Mucosa of rectum (tissue), 2 donors: Measurements from ENCODE around the gene HS1BP3.

ENCODE experiments used
- H3K27ac ChIP-seq, 2 donors: one replicate each; pipeline ENCODE4 v1.7.0; 2013; ENCODE audit warnings: inconsistent platforms in 2 of 2, low read depth in 2 of 2, low read length in 2 of 2
- H3K27me3 ChIP-seq, 2 donors: one replicate each; pipeline ENCODE4 v1.7.0; 2013; ENCODE audit warnings: low read length in 2 of 2; ENCODE audit not compliant: control insufficient read depth in 2 of 2, insufficient read depth in 2 of 2
- H3K36me3 ChIP-seq, 2 donors: one replicate each; pipeline ENCODE4 v1.7.0; 2013; ENCODE audit warnings: low read length in 2 of 2; ENCODE audit not compliant: control insufficient read depth in 2 of 2, insufficient read depth in 2 of 2
- H3K4me1 ChIP-seq, 2 donors: one replicate each; pipeline ENCODE4 v1.7.0; 2013; ENCODE audit warnings: low read length in 2 of 2, mild to moderate bottlenecking in 1 of 2; ENCODE audit not compliant: control insufficient read depth in 2 of 2, insufficient read depth in 2 of 2
- H3K4me3 ChIP-seq, 2 donors: one replicate each; pipeline ENCODE4 v1.7.0; 2013; ENCODE audit warnings: low read length in 2 of 2
- H3K9ac ChIP-seq, 2 donors: one replicate each; pipeline ENCODE4 v1.7.0; 2013; ENCODE audit warnings: low read length in 2 of 2, low read depth in 1 of 2, mild to moderate bottlenecking in 1 of 2
- H3K9me3 ChIP-seq, 2 donors: one replicate each; pipeline ENCODE4 v1.7.0; 2013; ENCODE audit warnings: low read length in 2 of 2; ENCODE audit not compliant: control insufficient read depth in 2 of 2
- donor health status: healthy.
- donor health status: Normal muscosa, but diverticular disease.

HS1BP3 gene

DNA sequence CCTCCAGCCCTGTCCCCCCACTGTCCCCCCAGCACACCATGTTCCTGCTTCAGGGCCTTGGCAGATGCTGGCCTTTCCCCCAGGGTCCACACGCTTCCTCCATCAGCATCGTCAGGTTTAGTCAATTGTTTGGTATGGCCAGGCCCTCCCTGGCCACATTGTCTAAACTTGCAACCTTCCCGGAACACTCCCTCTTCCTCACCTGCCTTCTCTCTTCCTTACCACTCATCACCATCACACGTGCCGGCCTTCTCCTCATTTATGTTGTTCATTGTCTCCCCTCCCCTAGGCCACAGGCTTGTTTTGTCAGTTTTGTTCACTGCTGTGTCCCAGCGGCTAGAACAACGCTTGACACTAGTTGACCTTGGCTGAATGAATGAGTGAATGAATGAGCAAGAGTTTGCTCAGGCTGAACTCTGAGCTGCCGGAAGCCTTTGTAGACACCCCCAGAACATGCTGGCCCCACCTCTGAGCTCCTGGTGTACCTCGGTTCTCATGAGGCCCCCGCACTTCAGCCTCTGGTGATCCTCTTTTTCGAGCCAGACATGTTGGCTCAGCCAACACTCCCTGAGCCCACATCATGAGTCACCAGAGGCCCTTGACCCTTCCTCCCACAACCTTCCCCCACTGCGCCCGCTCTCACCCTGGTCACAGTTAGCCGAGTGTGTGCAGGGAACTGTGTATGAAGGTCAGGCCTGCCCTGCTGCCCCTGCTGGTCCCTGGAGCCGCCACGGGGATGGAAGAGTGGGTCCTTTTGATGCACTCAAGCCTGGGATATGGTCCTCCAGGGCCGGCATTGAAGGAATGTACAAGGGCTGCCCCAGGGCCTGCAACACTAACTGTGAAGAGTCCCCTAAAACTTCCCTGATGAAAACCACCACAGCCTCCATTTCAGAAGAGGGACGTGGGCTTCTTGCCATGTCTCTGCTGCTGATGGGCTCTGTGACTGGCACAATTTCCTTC is 57.5 kb downstream of the HS1BP3 start:
- H3K9ac ChIP-seq = no peak overlapping the region
- no peak overlapping the region for H3K4me3 ChIP-seq
- no peaks in the 10 kb centered on the region for H3K27me3 ChIP-seq
- no peaks in the 10 kb centered on the region for H3K36me3 ChIP-seq
- H3K9me3 ChIP-seq = no peaks in the 10 kb centered on the region
- peak overlapping the region in 1 of 2 donors; percentile 19 for H3K27ac ChIP-seq
- peaks cover 20 to 21% of the 10 kb centered on the region in 2 donors for H3K4me1 ChIP-seq

GRCh38 chr2:20592106-20593071 is 58.5 kb downstream of the HS1BP3 start:
- no peaks in the 10 kb centered on the region for H3K9me3 ChIP-seq
- H3K4me3 ChIP-seq = no peak overlapping the region
- no peaks in the 10 kb centered on the region for H3K27me3 ChIP-seq
- H3K27ac ChIP-seq = no peak overlapping the region
- H3K4me1 ChIP-seq = peaks cover 14 to 17% of the 10 kb centered on the region in 2 donors
- H3K36me3 ChIP-seq = no peaks in the 10 kb centered on the region
- no peak overlapping the region for H3K9ac ChIP-seq

DNA sequence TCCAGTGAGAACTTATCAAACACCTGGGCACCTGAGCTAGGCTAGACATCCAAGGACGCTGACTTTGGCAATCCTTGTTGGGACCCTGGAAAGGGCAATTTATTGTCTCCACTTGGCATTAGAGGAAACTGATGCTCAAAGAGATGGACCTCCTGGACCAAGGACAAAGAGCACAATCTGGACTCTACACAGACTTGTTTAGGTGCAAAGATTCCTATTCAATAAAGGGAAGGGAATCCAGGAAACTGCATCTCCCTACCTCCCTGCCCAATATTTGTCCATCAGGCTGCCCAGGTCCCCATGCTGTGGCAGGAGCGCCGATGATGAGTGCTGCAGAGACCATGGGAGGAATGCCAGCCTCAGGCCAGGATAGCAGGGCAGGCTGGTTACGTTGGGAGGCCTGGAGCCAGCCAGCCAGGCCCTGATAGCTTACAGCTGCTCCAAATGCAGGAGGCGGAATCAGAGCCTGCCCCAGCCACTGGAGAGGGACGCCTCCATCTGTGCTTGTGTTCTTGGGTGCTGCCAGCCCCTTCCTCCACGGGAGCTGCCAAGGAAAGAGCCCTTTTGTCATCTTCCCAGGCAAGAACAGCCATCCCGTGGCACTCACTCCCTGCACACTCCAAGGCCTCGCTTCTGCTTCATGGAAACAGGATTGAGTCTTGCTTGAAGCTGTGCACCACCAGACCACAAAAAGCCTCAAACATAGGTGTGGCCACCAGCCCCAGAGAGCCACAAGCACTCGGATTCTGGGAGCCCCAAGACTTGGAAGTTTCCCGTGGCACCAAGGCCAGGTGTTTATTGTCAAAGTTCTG is 60.0 kb downstream of the HS1BP3 start:
- H3K4me1 ChIP-seq = peaks cover 0 to 11% of the 10 kb centered on the region in 2 donors
- H3K36me3 ChIP-seq = no peaks in the 10 kb centered on the region
- no peak overlapping the region for H3K9ac ChIP-seq
- no peak overlapping the region for H3K4me3 ChIP-seq
- no peak overlapping the region for H3K27ac ChIP-seq
- no peaks in the 10 kb centered on the region for H3K9me3 ChIP-seq
- H3K27me3 ChIP-seq = no peaks in the 10 kb centered on the region

DNA sequence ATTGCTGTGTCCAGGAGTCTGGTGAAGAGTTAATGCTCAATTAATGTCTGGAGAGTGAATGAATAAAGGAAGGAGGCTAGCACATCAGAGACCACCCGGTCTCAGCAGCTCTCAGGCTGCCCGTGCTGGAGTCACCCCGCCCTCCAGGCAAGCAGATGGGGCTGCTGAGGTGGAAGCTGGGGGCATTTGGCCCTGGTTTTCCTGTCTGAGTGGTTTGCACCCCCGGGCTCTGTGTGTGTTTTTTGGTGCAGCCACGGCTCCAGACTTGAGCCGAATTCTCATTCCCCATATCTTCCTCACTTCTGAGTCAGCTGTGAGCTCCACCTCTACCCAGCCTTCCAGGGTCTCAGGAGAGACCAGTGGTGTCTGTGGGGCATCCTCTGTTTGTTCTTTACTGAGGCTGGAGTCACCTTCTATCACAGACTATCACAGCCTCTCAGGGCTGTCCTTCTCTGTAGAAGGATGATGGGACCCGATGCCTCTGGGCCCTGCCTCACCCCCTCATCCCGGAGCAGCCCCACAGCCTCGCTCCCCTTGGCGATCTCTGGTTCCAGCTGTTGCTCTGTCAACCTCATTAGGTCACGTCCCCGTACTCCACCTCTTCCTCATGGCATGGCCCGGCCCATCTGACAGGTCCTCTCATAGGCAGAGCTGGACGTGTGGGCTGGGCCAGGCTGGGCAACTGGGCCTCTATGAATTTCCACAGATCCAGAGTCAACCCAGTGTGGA is 60.8 kb downstream of the HS1BP3 start:
- no peaks in the 10 kb centered on the region for H3K36me3 ChIP-seq
- H3K27ac ChIP-seq = no peak overlapping the region
- H3K4me3 ChIP-seq = no peak overlapping the region
- H3K27me3 ChIP-seq = no peaks in the 10 kb centered on the region
- H3K9ac ChIP-seq = no peak overlapping the region
- H3K4me1 ChIP-seq = peaks cover 3 to 11% of the 10 kb centered on the region in 2 donors
- no peaks in the 10 kb centered on the region for H3K9me3 ChIP-seq

GRCh38 chr2:20588918-20589871 is 61.7 kb downstream of the HS1BP3 start:
- Histone ChIP-seq H3K27ac (no peak overlapping the region), H3K4me3 (no peak overlapping the region), H3K9ac (no peak overlapping the region), H3K9me3 (no peaks in the 10 kb centered on the region), H3K27me3 (no peaks in the 10 kb centered on the region), H3K36me3 (no peaks in the 10 kb centered on the region), H3K4me1 (peaks cover 7 to 9% of the 10 kb centered on the region in 2 donors)

- Histone ChIP-seq H3K27ac (no peak overlapping the region), H3K27me3 (no peaks in the 10 kb centered on the region), H3K4me3 (no peak overlapping the region), H3K9me3 (peaks cover 0 to 2% of the 10 kb centered on the region in 2 donors), H3K9ac (no peak overlapping the region), H3K4me1 (peaks cover 4 to 7% of the 10 kb centered on the region in 2 donors), H3K36me3 (no peaks in the 10 kb centered on the region)
Measured at GRCh38 chr2:20585710-20586594, 64.9 kb downstream of the HS1BP3 start.

DNA sequence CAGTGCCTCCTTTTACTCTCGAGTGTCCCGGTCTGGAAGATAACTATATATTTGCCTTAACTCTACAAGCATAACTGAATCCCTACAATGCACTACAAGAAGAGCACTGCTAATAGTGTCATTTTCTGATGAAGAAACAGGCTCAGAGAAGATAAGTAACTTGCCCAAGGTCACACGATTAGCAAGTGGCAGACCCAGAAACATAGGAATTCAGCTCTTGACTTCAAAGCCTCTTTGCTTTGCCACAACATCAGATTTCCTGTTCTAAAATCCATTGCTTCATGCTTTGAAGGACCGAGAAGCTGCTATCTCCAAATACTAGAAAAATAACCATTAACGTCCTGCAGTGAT is 65.6 kb downstream of the HS1BP3 start:
- Histone ChIP-seq H3K9me3 (peaks cover 0 to 2% of the 10 kb centered on the region in 2 donors), H3K9ac (no peak overlapping the region), H3K4me3 (no peak overlapping the region), H3K36me3 (no peaks in the 10 kb centered on the region), H3K27ac (peak overlapping the region in 1 of 2 donors; percentile 43), H3K27me3 (no peaks in the 10 kb centered on the region), H3K4me1 (peaks cover 4 to 7% of the 10 kb centered on the region in 2 donors)
